Liver (tissue), 9 donors: ENCODE measurements around the gene UBE2V1. TPM values are rescaled to one million over a fixed set of nuclear protein-coding genes. Genes with fewer than 3 reads are reported as not detected.
A peak's percentile ranks its signal among the peaks of the same experiment; 100 is the strongest.
"Not testable (repeated sequence)": the region's sequence is repeated elsewhere in the genome, so short reads cannot be mapped to it uniquely, and the experiment has no call there.

Experiments used
- DNase-seq: peaks from one replicate; pipeline ENCODE4 v3.0.0-alpha.2; 2017; ENCODE audit warnings: low spot score
- H3K27ac ChIP-seq, 2 donors: one replicate each; pipeline ENCODE4 v1.7.0; 2013; ENCODE audit warnings: inconsistent platforms in 2 of 2, low read length in 2 of 2, control low read depth in 1 of 2, low read depth in 1 of 2, mild to moderate bottlenecking in 1 of 2
- H3K27me3 ChIP-seq, 4 donors: one replicate each; pipeline versions ENCODE4 v1.6.1 to v1.7.0; 2013; ENCODE audit warnings: low read length in 3 of 4, inconsistent platforms in 1 of 4, mild to moderate bottlenecking in 1 of 4, moderate library complexity in 1 of 4; ENCODE audit not compliant: control insufficient read depth in 4 of 4, insufficient read depth in 4 of 4
- H3K36me3 ChIP-seq, 4 donors: one replicate each; pipeline versions ENCODE4 v1.6.1 to v1.7.0; 2013; ENCODE audit warnings: low read length in 3 of 4, mild to moderate bottlenecking in 3 of 4, low read depth in 1 of 4, moderate library complexity in 1 of 4; ENCODE audit not compliant: control insufficient read depth in 4 of 4, insufficient read depth in 3 of 4
- H3K4me1 ChIP-seq, 4 donors: one replicate each; pipeline versions ENCODE4 v1.6.1 to v1.7.0; 2013; ENCODE audit warnings: low read length in 3 of 4, mild to moderate bottlenecking in 3 of 4, moderate library complexity in 1 of 4; ENCODE audit not compliant: control insufficient read depth in 4 of 4, insufficient read depth in 4 of 4
- H3K4me3 ChIP-seq, 3 donors: one replicate each; pipeline versions ENCODE4 v1.6.1 to v1.7.0; 2013; ENCODE audit warnings: low read length in 3 of 3, control low read depth in 1 of 3, low read depth in 1 of 3, mild to moderate bottlenecking in 1 of 3
- H3K9ac ChIP-seq, 2 donors: one replicate each; pipeline ENCODE4 v1.7.0; 2013; ENCODE audit warnings: low read length in 2 of 2, mild to moderate bottlenecking in 2 of 2, moderate library complexity in 2 of 2, control low read depth in 1 of 2, low read depth in 1 of 2
- H3K9me3 ChIP-seq, 4 donors: one replicate each; pipeline versions ENCODE4 v1.6.1 to v1.7.0; 2013; ENCODE audit warnings: low read length in 3 of 4; ENCODE audit not compliant: control insufficient read depth in 4 of 4
- ATF3 ChIP-seq: IDR thresholded peaks from 2 replicates; pipeline ENCODE4 v1.6.1; 2016; ENCODE audit warnings: antibody characterized with exemption
- EGR1 ChIP-seq, 2 donors: IDR thresholded peaks; 2 replicates each; pipeline ENCODE4 v1.6.1; 2016 to 2018; ENCODE audit warnings: antibody characterized with exemption in 2 of 2, low read depth in 2 of 2
- GABPA ChIP-seq, 2 donors: IDR thresholded peaks in 1 of 2; conservative IDR thresholded peaks in 1 of 2; 2 replicates each; pipeline ENCODE4 v1.6.1; 2016; ENCODE audit warnings: antibody characterized with exemption in 2 of 2, mild to moderate bottlenecking in 1 of 2, moderate library complexity in 1 of 2
- HNF4A ChIP-seq, 2 donors: conservative IDR thresholded peaks; 2 replicates each; pipeline ENCODE4 v1.6.1; 2016; ENCODE audit warnings: antibody characterized with exemption in 2 of 2, mild to moderate bottlenecking in 2 of 2
- NR2F2 ChIP-seq: IDR thresholded peaks from 2 replicates; pipeline ENCODE4 v1.6.1; 2016; ENCODE audit warnings: antibody characterized with exemption
- RAD21 ChIP-seq, 2 donors: IDR thresholded peaks; 2 replicates each; pipeline ENCODE4 v1.6.1; 2016; ENCODE audit warnings: antibody characterized with exemption in 2 of 2, mild to moderate bottlenecking in 2 of 2
- RXRA ChIP-seq, 2 donors: IDR thresholded peaks; 2 replicates each; pipeline ENCODE4 v1.6.1; 2017 to 2018; ENCODE audit warnings: antibody characterized with exemption in 2 of 2, mild to moderate bottlenecking in 1 of 2
- SP1 ChIP-seq: IDR thresholded peaks from 2 replicates; pipeline ENCODE4 v1.6.1; 2018; ENCODE audit warnings: antibody characterized with exemption, mild to moderate bottlenecking
- TAF1 ChIP-seq: conservative IDR thresholded peaks from 2 replicates; pipeline ENCODE4 v1.6.1; 2016; ENCODE audit warnings: antibody characterized with exemption, mild to moderate bottlenecking
- YY1 ChIP-seq: IDR thresholded peaks from 2 replicates; pipeline ENCODE4 v1.6.1; 2016; ENCODE audit warnings: antibody characterized with exemption, mild to moderate bottlenecking
- WGBS: extraction: QIAGEN DNeasy Blood & Tissue Kit; methylation state at CpG from one replicate; pipeline ENCODE4 v1.1.7; 2013; 5-methylcytosine and 5-hydroxymethylcytosine counted together
- polyA plus RNA-seq, 2 donors: library from polyadenylated mRNA; stranded (reverse) in 1 of 2; unstranded in 1 of 2; fragments of 200-250 nt in 1 of 2; fragments of >200 nt in 1 of 2; fragmentation: Nextera tagmentation in 1 of 2; extraction: Ambion mirVana in 1 of 2; gene quantifications; one replicate each; pipeline versions ENCODE4 v1.2.1 to v1.2.3, GENCODE V29; 2013 to 2015
- total RNA-seq, 2 donors: library from RNA; depleted of rRNA; stranded (reverse); fragments of >200 nt; gene quantifications; one replicate each; pipeline ENCODE4 v1.2.3, GENCODE V29; 2014
- TF ChIP-seq, protein P1 (sequence below): IDR thresholded peaks from 2 replicates; pipeline ENCODE4 v1.6.1; 2016; ENCODE audit warnings: antibody characterized with exemption
- TF ChIP-seq, protein P2 (sequence below): IDR thresholded peaks from 2 replicates; pipeline ENCODE4 v1.6.1; 2016; ENCODE audit warnings: antibody characterized with exemption
- donor health status: healthy.
- donor health status: healthy.
- donor health status: healthy.
- donor health status: healthy.
- donor health status: healthy.

UBE2V1 gene
- total and polyA plus RNA-seq, 4 donors = 27.9 to 53.0 (median 34.2) TPM

DNA sequence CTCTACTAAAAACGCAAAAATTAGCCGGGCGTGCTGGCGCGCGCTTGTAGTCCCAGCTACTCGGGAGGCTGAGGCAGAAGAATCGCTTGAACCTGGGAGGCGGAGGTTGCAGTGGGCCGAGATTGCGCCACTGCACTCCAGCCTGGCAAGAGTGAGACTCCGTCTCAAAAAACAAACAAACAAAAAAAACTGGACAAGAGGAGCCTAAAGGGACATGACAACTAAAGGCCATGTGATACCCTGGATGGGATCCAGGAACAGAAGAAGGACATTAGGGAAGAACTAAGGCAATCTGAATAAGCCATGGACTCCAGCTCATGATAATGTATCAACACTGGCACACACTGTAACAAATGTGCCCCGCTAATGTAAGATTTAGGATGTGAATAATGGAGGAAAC lies 24.8 kb upstream of the UBE2V1 start:
- H3K27me3 ChIP-seq, H3K36me3 ChIP-seq, H3K4me3 ChIP-seq, H3K9me3 ChIP-seq, DNase-seq: not testable (repeated sequence)
- Histone ChIP-seq H3K4me1 (peaks cover 20 to 33% (median 24%) of the 10 kb centered on the region in 4 donors), H3K9ac (peak overlapping the region in 1 of 2 donors; percentile 57), H3K27ac (peak overlapping the region; percentile 81 to 88)
- TF ChIP-seq SP1 (peak; percentile 46), HNF4A (conservative IDR thresholded peaks at IDR 0.05) (peak in 1 of 2 donors; percentile 52), RXRA (IDR thresholded peaks at IDR 0.05) (peak in 1 of 2 donors; percentile 74), GABPA (IDR thresholded peaks at IDR 0.05 in 1 of 2, conservative IDR thresholded peaks at IDR 0.05 in 1 of 2) (peak in 1 of 2 donors; percentile 32), RAD21 (IDR thresholded peaks at IDR 0.05) (peak in 1 of 2 donors; percentile 27), YY1 (peak; percentile 86)
- 46% methylated on average over 13 of the region's 13 CpGs for WGBS

GRCh38 chr20:50136822-50137599 lies 24.1 kb upstream of the UBE2V1 start:
- peaks cover 20 to 32% (median 23%) of the 10 kb centered on the region in 4 donors for H3K4me1 ChIP-seq

DNA sequence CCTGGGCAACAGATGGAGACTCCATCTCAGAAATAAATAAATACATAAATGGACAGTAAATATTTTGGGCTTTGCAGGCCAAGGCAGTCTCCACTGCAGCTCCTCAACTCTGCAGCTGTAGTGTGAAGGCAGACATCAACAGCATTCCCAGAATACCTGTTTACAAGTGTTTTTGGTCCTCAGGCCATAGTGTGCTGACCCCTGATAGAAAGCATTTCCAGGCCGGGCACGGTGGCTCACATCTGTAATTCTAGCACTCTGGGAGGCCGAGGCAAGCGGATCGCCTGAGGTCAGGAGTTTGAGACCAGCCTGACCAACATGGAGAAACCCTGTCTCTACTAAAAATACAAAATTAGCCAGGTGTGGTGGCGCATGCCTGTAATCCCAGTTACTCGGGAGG lies 22.2 kb upstream of the UBE2V1 start:
- H3K9me3 ChIP-seq, H3K4me3 ChIP-seq, H3K9ac ChIP-seq, H3K27me3 ChIP-seq, H3K36me3 ChIP-seq, DNase-seq, H3K27ac ChIP-seq: not testable (repeated sequence)
- WGBS = 96% methylated on average over 7 of the region's 7 CpGs
- H3K4me1 ChIP-seq = peaks cover 17 to 25% (median 21%) of the 10 kb centered on the region in 4 donors

More at GRCh38 chr20:50136822-50137599, 24.1 kb upstream of the UBE2V1 start:
- WGBS = 95% methylated on average over 15 of the region's 15 CpGs
- Histone ChIP-seq H3K27me3 (no peaks in the 10 kb centered on the region), H3K36me3 (peaks cover 0 to 4% (median 0%) of the 10 kb centered on the region in 4 donors), H3K4me3 (no peak overlapping the region), H3K9ac (peak overlapping the region in 1 of 2 donors; percentile 19), H3K27ac (peak overlapping the region; percentile 81 to 88), H3K9me3 (no peaks in the 10 kb centered on the region)
- DNase-seq = no peak
- TF ChIP-seq EGR1 (IDR thresholded peaks at IDR 0.05; ENCODE audit: low read depth in 2 of 2) (no peak), ATF3 (no peak), TAF1 (no peak), NR2F2 (no peak)
- TF ChIP-seq, protein P1, sequence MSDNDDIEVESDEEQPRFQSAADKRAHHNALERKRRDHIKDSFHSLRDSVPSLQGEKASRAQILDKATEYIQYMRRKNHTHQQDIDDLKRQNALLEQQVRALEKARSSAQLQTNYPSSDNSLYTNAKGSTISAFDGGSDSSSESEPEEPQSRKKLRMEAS = no peak
- TF ChIP-seq, protein P2, sequence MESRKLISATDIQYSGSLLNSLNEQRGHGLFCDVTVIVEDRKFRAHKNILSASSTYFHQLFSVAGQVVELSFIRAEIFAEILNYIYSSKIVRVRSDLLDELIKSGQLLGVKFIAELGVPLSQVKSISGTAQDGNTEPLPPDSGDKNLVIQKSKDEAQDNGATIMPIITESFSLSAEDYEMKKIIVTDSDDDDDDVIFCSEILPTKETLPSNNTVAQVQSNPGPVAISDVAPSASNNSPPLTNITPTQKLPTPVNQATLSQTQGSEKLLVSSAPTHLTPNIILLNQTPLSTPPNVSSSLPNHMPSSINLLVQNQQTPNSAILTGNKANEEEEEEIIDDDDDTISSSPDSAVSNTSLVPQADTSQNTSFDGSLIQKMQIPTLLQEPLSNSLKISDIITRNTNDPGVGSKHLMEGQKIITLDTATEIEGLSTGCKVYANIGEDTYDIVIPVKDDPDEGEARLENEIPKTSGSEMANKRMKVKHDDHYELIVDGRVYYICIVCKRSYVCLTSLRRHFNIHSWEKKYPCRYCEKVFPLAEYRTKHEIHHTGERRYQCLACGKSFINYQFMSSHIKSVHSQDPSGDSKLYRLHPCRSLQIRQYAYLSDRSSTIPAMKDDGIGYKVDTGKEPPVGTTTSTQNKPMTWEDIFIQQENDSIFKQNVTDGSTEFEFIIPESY = no peak
